ENCODE data around the gene PRRG2.
A peak's percentile ranks its signal among the peaks of the same experiment; 100 is the strongest.

PRRG2 gene

GRCh38 chr19:49567861-49568441 lies 13.2 kb upstream of the PRRG2 start:
- no peaks in the 10 kb centered on the region for H3K27me3 ChIP-seq (ENCODE audit: control insufficient read depth in 5 of 5, insufficient read depth in 4 of 5, low read length in 5 of 5)
- H3K9ac ChIP-seq (ENCODE audit: low read length in 5 of 5) = peak overlapping the region in 1 of 5 donors; percentile 7
- H3K4me1 ChIP-seq (ENCODE audit: control insufficient read depth in 5 of 5, insufficient read depth in 5 of 5, low read length in 5 of 5) = peaks cover 0 to 32% (median 25%) of the 10 kb centered on the region in 5 donors

GRCh38 chr19:49570138-49570856 lies 10.8 kb upstream of the PRRG2 start:
- no peaks in the 10 kb centered on the region for H3K9me3 ChIP-seq (ENCODE audit: control insufficient read depth in 5 of 5, low read length in 5 of 5)
- H3K4me3 ChIP-seq (ENCODE audit: low read depth in 1 of 5, low read length in 5 of 5) = no peak overlapping the region
- H3K27ac ChIP-seq (ENCODE audit: low read depth, low read length) = no peak overlapping the region
- peaks cover 0 to 16% (median 13%) of the 10 kb centered on the region in 5 donors for H3K36me3 ChIP-seq (ENCODE audit: control insufficient read depth in 5 of 5, insufficient read depth in 5 of 5, low read length in 5 of 5)
- H3K4me1 ChIP-seq (ENCODE audit: control insufficient read depth in 5 of 5, insufficient read depth in 5 of 5, low read length in 5 of 5) = peaks cover 0 to 19% (median 16%) of the 10 kb centered on the region in 5 donors
- H3K9ac ChIP-seq (ENCODE audit: low read length in 5 of 5) = peak overlapping the region in 2 of 5 donors; percentile 35 to 51
- no peaks in the 10 kb centered on the region for H3K27me3 ChIP-seq (ENCODE audit: control insufficient read depth in 5 of 5, insufficient read depth in 4 of 5, low read length in 5 of 5)

More at GRCh38 chr19:49567861-49568441, 13.2 kb upstream of the PRRG2 start:
- Histone ChIP-seq H3K27ac (ENCODE audit: low read depth, low read length) (no peak overlapping the region), H3K4me3 (ENCODE audit: low read depth in 1 of 5, low read length in 5 of 5) (no peak overlapping the region), H3K36me3 (ENCODE audit: control insufficient read depth in 5 of 5, insufficient read depth in 5 of 5, low read length in 5 of 5) (peaks cover 0 to 3% (median under 1%) of the 10 kb centered on the region in 5 donors), H3K9me3 (ENCODE audit: control insufficient read depth in 5 of 5, low read length in 5 of 5) (no peaks in the 10 kb centered on the region)

GRCh38 chr19:49570997-49571676 lies 10.0 kb upstream of the PRRG2 start:
- H3K27ac ChIP-seq (ENCODE audit: low read depth, low read length) = no peak overlapping the region
- peak overlapping the region in 1 of 5 donors; percentile 26 for H3K9ac ChIP-seq (ENCODE audit: low read length in 5 of 5)
- H3K4me3 ChIP-seq (ENCODE audit: low read depth in 1 of 5, low read length in 5 of 5) = no peak overlapping the region
- no peaks in the 10 kb centered on the region for H3K27me3 ChIP-seq (ENCODE audit: control insufficient read depth in 5 of 5, insufficient read depth in 4 of 5, low read length in 5 of 5)
- no peaks in the 10 kb centered on the region for H3K9me3 ChIP-seq (ENCODE audit: control insufficient read depth in 5 of 5, low read length in 5 of 5)
- H3K4me1 ChIP-seq (ENCODE audit: control insufficient read depth in 5 of 5, insufficient read depth in 5 of 5, low read length in 5 of 5) = peaks cover 0 to 18% (median 10%) of the 10 kb centered on the region in 5 donors
- H3K36me3 ChIP-seq (ENCODE audit: control insufficient read depth in 5 of 5, insufficient read depth in 5 of 5, low read length in 5 of 5) = peaks cover 0 to 22% (median 16%) of the 10 kb centered on the region in 5 donors

- Histone ChIP-seq H3K27me3 (ENCODE audit: control insufficient read depth in 5 of 5, insufficient read depth in 4 of 5, low read length in 5 of 5) (no peaks in the 10 kb centered on the region), H3K27ac (ENCODE audit: low read depth, low read length) (no peak overlapping the region), H3K9ac (ENCODE audit: low read length in 5 of 5) (peak overlapping the region in 2 of 5 donors; percentile 16 to 25), H3K9me3 (ENCODE audit: control insufficient read depth in 5 of 5, low read length in 5 of 5) (no peaks in the 10 kb centered on the region), H3K4me3 (ENCODE audit: low read depth in 1 of 5, low read length in 5 of 5) (no peak overlapping the region), H3K36me3 (ENCODE audit: control insufficient read depth in 5 of 5, insufficient read depth in 5 of 5, low read length in 5 of 5) (peaks cover 0 to 24% (median 19%) of the 10 kb centered on the region in 5 donors), H3K4me1 (ENCODE audit: control insufficient read depth in 5 of 5, insufficient read depth in 5 of 5, low read length in 5 of 5) (peaks cover 0 to 18% (median 12%) of the 10 kb centered on the region in 5 donors)
Measured at GRCh38 chr19:49573009-49573408, 8.1 kb upstream of the PRRG2 start.

- Histone ChIP-seq H3K9ac (ENCODE audit: low read length in 5 of 5) (peak overlapping the region in 3 of 5 donors; percentile 16 to 25 (median 25)), H3K36me3 (ENCODE audit: control insufficient read depth in 5 of 5, insufficient read depth in 5 of 5, low read length in 5 of 5) (peaks cover 0 to 24% (median 19%) of the 10 kb centered on the region in 5 donors), H3K4me3 (ENCODE audit: low read depth in 1 of 5, low read length in 5 of 5) (no peak overlapping the region), H3K27me3 (ENCODE audit: control insufficient read depth in 5 of 5, insufficient read depth in 4 of 5, low read length in 5 of 5) (no peaks in the 10 kb centered on the region), H3K4me1 (ENCODE audit: control insufficient read depth in 5 of 5, insufficient read depth in 5 of 5, low read length in 5 of 5) (peaks cover 0 to 16% (median 12%) of the 10 kb centered on the region in 5 donors), H3K9me3 (ENCODE audit: control insufficient read depth in 5 of 5, low read length in 5 of 5) (no peaks in the 10 kb centered on the region), H3K27ac (ENCODE audit: low read depth, low read length) (no peak overlapping the region)
Measured at GRCh38 chr19:49573425-49573824, 7.7 kb upstream of the PRRG2 start.

GRCh38 chr19:49574206-49574755 lies 6.8 kb upstream of the PRRG2 start:
- H3K27me3 ChIP-seq (ENCODE audit: control insufficient read depth in 5 of 5, insufficient read depth in 4 of 5, low read length in 5 of 5) = no peaks in the 10 kb centered on the region
- H3K36me3 ChIP-seq (ENCODE audit: control insufficient read depth in 5 of 5, insufficient read depth in 5 of 5, low read length in 5 of 5) = peaks cover 0 to 24% (median 19%) of the 10 kb centered on the region in 5 donors
- H3K4me3 ChIP-seq (ENCODE audit: low read depth in 1 of 5, low read length in 5 of 5) = no peak overlapping the region
- H3K9me3 ChIP-seq (ENCODE audit: control insufficient read depth in 5 of 5, low read length in 5 of 5) = no peaks in the 10 kb centered on the region
- H3K9ac ChIP-seq (ENCODE audit: low read length in 5 of 5) = peak overlapping the region in 1 of 5 donors; percentile 20
- peaks cover 0 to 21% (median 17%) of the 10 kb centered on the region in 5 donors for H3K4me1 ChIP-seq (ENCODE audit: control insufficient read depth in 5 of 5, insufficient read depth in 5 of 5, low read length in 5 of 5)
- no peak overlapping the region for H3K27ac ChIP-seq (ENCODE audit: low read depth, low read length)

GRCh38 chr19:49579193-49579592 lies 1.9 kb upstream of the PRRG2 start:
- peaks cover 0 to 15% (median 10%) of the 10 kb centered on the region in 5 donors for H3K36me3 ChIP-seq (ENCODE audit: control insufficient read depth in 5 of 5, insufficient read depth in 5 of 5, low read length in 5 of 5)
- no peak overlapping the region for H3K27ac ChIP-seq (ENCODE audit: low read depth, low read length)
- H3K4me3 ChIP-seq (ENCODE audit: low read depth in 1 of 5, low read length in 5 of 5) = peak overlapping the region in 4 of 5 donors; percentile 70 to 96 (median 82)
- H3K4me1 ChIP-seq (ENCODE audit: control insufficient read depth in 5 of 5, insufficient read depth in 5 of 5, low read length in 5 of 5) = peaks cover 4 to 25% (median 21%) of the 10 kb centered on the region in 5 donors
- H3K9me3 ChIP-seq (ENCODE audit: control insufficient read depth in 5 of 5, low read length in 5 of 5) = no peaks in the 10 kb centered on the region
- H3K9ac ChIP-seq (ENCODE audit: low read length in 5 of 5) = peak overlapping the region in 4 of 5 donors; percentile 85 to 94 (median 88)
- H3K27me3 ChIP-seq (ENCODE audit: control insufficient read depth in 5 of 5, insufficient read depth in 4 of 5, low read length in 5 of 5) = no peaks in the 10 kb centered on the region

- H3K4me1 ChIP-seq (ENCODE audit: control insufficient read depth in 5 of 5, insufficient read depth in 5 of 5, low read length in 5 of 5) = peaks cover 4 to 25% (median 21%) of the 10 kb centered on the region in 5 donors
- H3K27me3 ChIP-seq (ENCODE audit: control insufficient read depth in 5 of 5, insufficient read depth in 4 of 5, low read length in 5 of 5) = no peaks in the 10 kb centered on the region
- H3K4me3 ChIP-seq (ENCODE audit: low read depth in 1 of 5, low read length in 5 of 5) = peak overlapping the region; percentile 70 to 96 (median 75)
- peak overlapping the region; percentile 85 to 94 (median 88) for H3K9ac ChIP-seq (ENCODE audit: low read length in 5 of 5)
- H3K36me3 ChIP-seq (ENCODE audit: control insufficient read depth in 5 of 5, insufficient read depth in 5 of 5, low read length in 5 of 5) = peaks cover 0 to 11% (median 7%) of the 10 kb centered on the region in 5 donors
- H3K9me3 ChIP-seq (ENCODE audit: control insufficient read depth in 5 of 5, low read length in 5 of 5) = no peaks in the 10 kb centered on the region
- peak overlapping the region; percentile 87 for H3K27ac ChIP-seq (ENCODE audit: low read depth, low read length)
Measured at GRCh38 chr19:49579947-49580263, 1.2 kb upstream of the PRRG2 start.

- H3K27ac ChIP-seq (ENCODE audit: low read depth, low read length) = peak within 1 kb of the TSS; percentile 87
- peak within 1 kb of the TSS; percentile 85 to 94 (median 88) for H3K9ac ChIP-seq (ENCODE audit: low read length in 5 of 5)
- H3K4me1 ChIP-seq (ENCODE audit: control insufficient read depth in 5 of 5, insufficient read depth in 5 of 5, low read length in 5 of 5) = peaks cover 4 to 25% (median 21%) of the 10 kb centered on the region in 5 donors
- no peaks in the 10 kb centered on the region for H3K27me3 ChIP-seq (ENCODE audit: control insufficient read depth in 5 of 5, insufficient read depth in 4 of 5, low read length in 5 of 5)
- peak within 1 kb of the TSS; percentile 70 to 96 (median 75) for H3K4me3 ChIP-seq (ENCODE audit: low read depth in 1 of 5, low read length in 5 of 5)
- H3K9me3 ChIP-seq (ENCODE audit: control insufficient read depth in 5 of 5, low read length in 5 of 5) = no peaks in the 10 kb centered on the region
- peaks cover 0 to 6% (median 4%) of the 10 kb centered on the region in 5 donors for H3K36me3 ChIP-seq (ENCODE audit: control insufficient read depth in 5 of 5, insufficient read depth in 5 of 5, low read length in 5 of 5)
Measured at GRCh38 chr19:49580264-49581006, 681 bp upstream of the PRRG2 start, which contains the start of gene NOSIP. TSS of gene NOSIP (minus strand) at chr19:49580556. CDS start at chr19:49560691, 19,865 bp downstream.
